Smooth muscle cell (in vitro differentiated cells): ENCODE measurements around the gene DEPDC5. TPM values are rescaled to one million over a fixed set of nuclear protein-coding genes. Genes with fewer than 3 reads are reported as not detected.
"Not testable (repeated sequence)": the region's sequence is repeated elsewhere in the genome, so short reads cannot be mapped to it uniquely, and the experiment has no call there.

Experiments
- DNase-seq: peaks from one replicate; lab custom pipeline; 2025; ENCODE audit not compliant: unreplicated experiment; lab: John Stamatoyannopoulos, UW
- H2AFZ ChIP-seq: fragments of 200-600 bp; sonication (generic); 2 replicates; pipeline ENCODE4 v1.6.0; 2016; ENCODE audit warnings: antibody characterized with exemption, low read depth, mild to moderate bottlenecking
- H3F3A ChIP-seq: fragments of 200-600 bp; sonication (generic); 2 replicates; pipeline ENCODE4 v1.6.0; 2017; ENCODE audit warnings: antibody characterized with exemption, low read depth
- H3K27ac ChIP-seq: fragments of 200-600 bp; sonication (generic); 2 replicates; pipeline ENCODE4 v1.5.1; 2016; ENCODE audit warnings: low read depth, mild to moderate bottlenecking
- H3K27me3 ChIP-seq: fragments of 200-600 bp; sonication (generic); 2 replicates; pipeline ENCODE4 v1.6.1; 2016; ENCODE audit warnings: low read depth, mild to moderate bottlenecking
- H3K36me3 ChIP-seq: fragments of 200-600 bp; sonication (generic); 2 replicates; pipeline ENCODE4 v1.5.1; 2016; ENCODE audit warnings: low read depth
- H3K4me1 ChIP-seq: fragments of 200-600 bp; sonication (generic); 2 replicates; pipeline ENCODE4 v1.5.1; 2016; ENCODE audit warnings: low read depth
- H3K4me2 ChIP-seq: fragments of 200-600 bp; sonication (generic); 2 replicates; pipeline ENCODE4 v1.6.0; 2016; ENCODE audit warnings: mild to moderate bottlenecking
- H3K4me3 ChIP-seq: fragments of 200-600 bp; sonication (generic); 2 replicates; pipeline ENCODE4 v1.5.1; 2016; ENCODE audit warnings: mild to moderate bottlenecking
- H3K79me2 ChIP-seq: fragments of 200-600 bp; sonication (generic); 2 replicates; pipeline ENCODE4 v1.6.0; 2016; ENCODE audit warnings: low read depth, mild to moderate bottlenecking
- H3K9ac ChIP-seq: fragments of 200-600 bp; sonication (generic); 2 replicates; pipeline ENCODE4 v1.6.0; 2016; ENCODE audit warnings: low read depth
- H3K9me3 ChIP-seq: fragments of 200-600 bp; sonication (generic); replicated peaks from 2 replicates; pipeline ENCODE4 v1.5.1; 2016; ENCODE audit warnings: low read depth
- H4K20me1 ChIP-seq: fragments of 200-600 bp; sonication (generic); 2 replicates; pipeline ENCODE4 v1.6.0; 2016; ENCODE audit warnings: low read depth
- WGBS: methylation state at CpG from one replicate; pipeline ENCODE4 v1.1.7; 2016; ENCODE audit warnings: low lambda C conversion rate; 5-methylcytosine and 5-hydroxymethylcytosine counted together
- polyA plus RNA-seq: library from polyadenylated mRNA; unstranded; fragments of >200 nt; fragmentation: Nextera tagmentation; extraction: Ambion mirVana; gene quantifications from 2 replicates; pipeline ENCODE4 v1.2.1, GENCODE V29; 2016
- total RNA-seq: library from RNA; depleted of rRNA; stranded (reverse); fragments of >200 nt; gene quantifications from 2 replicates; pipeline ENCODE4 v1.2.3, GENCODE V29; 2014
- TF ChIP-seq, protein P1 (sequence below): fragments of 200-600 bp; sonication (generic); IDR thresholded peaks from 2 replicates; pipeline ENCODE4 v1.5.1; 2017; ENCODE audit warnings: borderline replicate concordance, mild to moderate bottlenecking, antibody characterized with exemption; ENCODE audit not compliant: insufficient read depth, poor library complexity, severe bottlenecking

DEPDC5 gene
- total and polyA plus RNA-seq, 2 experiments from 2014 or later, result 8.5 to 11.6 TPM

DNA sequence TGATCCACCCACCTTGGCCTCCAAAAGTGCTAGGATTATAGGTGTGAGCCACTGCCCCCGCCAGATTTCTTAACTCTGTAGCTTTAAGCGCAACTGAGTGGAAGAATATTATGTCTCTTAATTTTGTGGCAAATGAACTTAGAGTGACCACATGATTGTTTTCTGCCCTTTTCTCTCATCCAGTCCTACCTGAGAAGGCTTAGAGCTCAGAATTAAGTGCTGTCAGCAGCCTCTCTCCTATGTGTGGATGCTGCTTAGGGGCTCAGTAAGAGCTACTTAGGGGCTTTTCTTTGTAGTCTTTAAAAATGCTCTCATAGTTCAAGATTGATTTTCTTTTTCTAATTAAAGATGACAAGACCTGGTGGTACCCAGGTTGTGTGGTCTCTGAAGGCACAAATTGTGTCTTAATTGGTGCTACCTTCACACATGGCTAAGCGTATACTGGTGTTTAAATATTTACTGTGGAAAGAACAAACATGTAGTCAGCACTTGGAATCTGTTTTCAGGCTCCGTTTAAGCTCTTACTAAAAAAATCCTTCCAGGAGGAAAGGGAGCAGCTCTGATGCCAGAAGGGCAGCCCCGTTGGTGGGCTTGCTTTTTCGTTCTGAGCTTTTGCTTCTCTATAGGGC, 59.3 kb downstream of the DEPDC5 start:
- TF ChIP-seq, protein P1, sequence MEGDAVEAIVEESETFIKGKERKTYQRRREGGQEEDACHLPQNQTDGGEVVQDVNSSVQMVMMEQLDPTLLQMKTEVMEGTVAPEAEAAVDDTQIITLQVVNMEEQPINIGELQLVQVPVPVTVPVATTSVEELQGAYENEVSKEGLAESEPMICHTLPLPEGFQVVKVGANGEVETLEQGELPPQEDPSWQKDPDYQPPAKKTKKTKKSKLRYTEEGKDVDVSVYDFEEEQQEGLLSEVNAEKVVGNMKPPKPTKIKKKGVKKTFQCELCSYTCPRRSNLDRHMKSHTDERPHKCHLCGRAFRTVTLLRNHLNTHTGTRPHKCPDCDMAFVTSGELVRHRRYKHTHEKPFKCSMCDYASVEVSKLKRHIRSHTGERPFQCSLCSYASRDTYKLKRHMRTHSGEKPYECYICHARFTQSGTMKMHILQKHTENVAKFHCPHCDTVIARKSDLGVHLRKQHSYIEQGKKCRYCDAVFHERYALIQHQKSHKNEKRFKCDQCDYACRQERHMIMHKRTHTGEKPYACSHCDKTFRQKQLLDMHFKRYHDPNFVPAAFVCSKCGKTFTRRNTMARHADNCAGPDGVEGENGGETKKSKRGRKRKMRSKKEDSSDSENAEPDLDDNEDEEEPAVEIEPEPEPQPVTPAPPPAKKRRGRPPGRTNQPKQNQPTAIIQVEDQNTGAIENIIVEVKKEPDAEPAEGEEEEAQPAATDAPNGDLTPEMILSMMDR, result no peak
- DNase-seq, result no peak
- Histone ChIP-seq H3K36me3 (peaks cover 19% of the 10 kb centered on the region), H3K4me2 (no peak overlapping the region), H3K4me3 (no peak overlapping the region), H3K4me1 (no peaks in the 10 kb centered on the region), H3K79me2 (no peaks in the 10 kb centered on the region), H3K27ac (no peak overlapping the region), H3K9me3 (no peaks in the 10 kb centered on the region), H3F3A (no peaks in the 10 kb centered on the region), H4K20me1 (no peaks in the 10 kb centered on the region), H3K27me3 (no peaks in the 10 kb centered on the region), H2AFZ (no peak overlapping the region), H3K9ac (no peak overlapping the region)
- 93% methylated on average over 6 of the region's 6 CpGs for WGBS

DNA sequence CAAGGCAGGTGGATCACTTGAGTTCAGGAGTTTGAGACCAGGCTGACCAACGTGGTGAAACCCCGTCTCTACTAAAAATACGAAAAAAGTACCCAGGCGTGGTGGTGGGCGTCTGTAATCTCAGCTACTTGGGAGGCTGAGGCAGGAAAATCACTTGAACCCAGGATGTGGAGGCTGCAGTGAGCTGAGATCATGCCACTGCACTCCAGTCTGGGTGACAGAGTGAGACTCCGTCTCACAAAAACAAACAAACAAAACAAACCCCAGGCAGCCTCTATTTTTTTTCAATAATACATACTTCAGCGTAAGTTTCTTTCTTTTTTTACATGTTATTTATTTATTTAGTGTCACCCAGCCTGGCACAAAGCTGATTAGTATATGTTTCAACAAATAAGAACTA, 60.1 kb downstream of the DEPDC5 start:
- H3K79me2 ChIP-seq, H4K20me1 ChIP-seq, H3K27me3 ChIP-seq, H2AFZ ChIP-seq, H3K4me3 ChIP-seq, H3K4me1 ChIP-seq, DNase-seq, H3K4me2 ChIP-seq, H3F3A ChIP-seq, H3K27ac ChIP-seq, H3K9me3 ChIP-seq, H3K9ac ChIP-seq: not testable (repeated sequence)
- H3K36me3 ChIP-seq, result peaks cover 19% of the 10 kb centered on the region
- 95% methylated on average over 7 of the region's 7 CpGs for WGBS

DNA sequence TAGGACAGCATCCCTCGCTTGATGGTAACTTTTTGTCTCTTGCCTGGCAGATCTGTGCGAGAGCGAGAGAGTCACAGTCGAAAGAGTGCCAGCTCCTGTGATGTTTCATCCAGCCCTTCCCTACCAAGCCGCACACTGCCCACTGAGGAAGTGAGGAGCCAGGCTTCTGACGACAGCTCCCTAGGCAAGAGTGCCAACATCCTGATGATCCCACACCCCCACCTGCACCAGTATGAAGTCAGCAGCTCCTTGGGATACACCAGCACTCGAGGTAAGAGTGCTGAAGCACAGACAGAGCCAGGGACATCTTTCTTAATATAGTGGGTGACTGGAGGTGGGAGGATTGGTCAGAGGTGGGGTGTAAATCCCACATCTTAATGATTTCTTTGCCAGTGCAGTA, 61.1 kb downstream of the DEPDC5 start:
- TF ChIP-seq, protein P1, result no peak
- H3K27me3 ChIP-seq, result no peaks in the 10 kb centered on the region
- no peaks in the 10 kb centered on the region for H3K4me1 ChIP-seq
- H3K4me3 ChIP-seq, result no peak overlapping the region
- H3K4me2 ChIP-seq, result no peak overlapping the region
- H3K79me2 ChIP-seq, result no peaks in the 10 kb centered on the region
- H3F3A ChIP-seq, result no peaks in the 10 kb centered on the region
- peaks cover 20% of the 10 kb centered on the region for H3K36me3 ChIP-seq
- no peaks in the 10 kb centered on the region for H4K20me1 ChIP-seq
- no peak overlapping the region for H3K9ac ChIP-seq
- no peak for DNase-seq
- no peaks in the 10 kb centered on the region for H3K9me3 ChIP-seq
- no peak overlapping the region for H2AFZ ChIP-seq
- 95% methylated on average over 7 of the region's 7 CpGs for WGBS
- no peak overlapping the region for H3K27ac ChIP-seq

DNA sequence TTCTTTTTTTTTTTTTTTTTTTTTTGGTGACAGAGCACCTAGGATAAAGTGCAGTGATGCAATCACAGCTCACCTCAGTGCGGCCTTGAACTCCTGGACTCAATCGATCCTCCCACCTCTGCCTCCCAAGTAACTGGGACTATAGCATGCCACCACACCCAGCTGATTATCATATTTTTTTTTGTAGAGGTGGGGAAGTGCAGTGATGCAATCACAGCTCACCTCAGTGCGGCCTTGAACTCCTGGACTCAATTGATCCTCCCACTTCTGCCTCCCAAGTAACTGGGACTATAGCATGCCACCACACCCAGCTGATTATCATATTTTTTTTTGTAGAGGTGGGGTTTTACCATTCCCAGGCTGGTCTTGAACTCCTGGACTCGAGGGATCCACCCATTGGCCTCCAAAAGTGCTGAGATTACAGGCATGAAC, 61.6 kb downstream of the DEPDC5 start:
- not testable (repeated sequence) for H3F3A ChIP-seq, H3K79me2 ChIP-seq, H3K9ac ChIP-seq, H3K4me1 ChIP-seq, H3K4me2 ChIP-seq, H3K27me3 ChIP-seq, DNase-seq, H3K27ac ChIP-seq, H4K20me1 ChIP-seq, H2AFZ ChIP-seq, H3K4me3 ChIP-seq, H3K9me3 ChIP-seq
- peaks cover 17% of the 10 kb centered on the region for H3K36me3 ChIP-seq
- 100% methylated on average over 4 of the region's 4 CpGs for WGBS

DNA sequence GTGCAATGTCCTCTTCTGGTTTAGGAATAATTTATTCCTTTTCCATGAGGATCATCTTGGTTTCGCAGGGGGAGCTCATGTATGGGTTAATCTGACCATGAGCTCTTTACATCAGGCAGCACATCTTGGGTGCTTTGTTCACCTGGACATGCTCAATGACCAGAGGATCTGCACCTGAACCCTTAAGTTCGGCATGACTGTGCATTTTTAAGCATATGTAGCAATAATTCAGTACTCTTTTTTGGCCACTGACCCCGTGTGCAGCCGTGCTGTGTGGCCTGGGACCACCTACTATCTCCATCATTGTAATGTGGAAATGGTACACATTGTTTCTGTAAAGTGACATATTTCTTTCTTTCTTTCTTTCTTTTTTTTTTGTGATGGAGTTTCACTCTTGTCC, 62.9 kb downstream of the DEPDC5 start:
- no peak for DNase-seq
- peaks cover 19% of the 10 kb centered on the region for H3K36me3 ChIP-seq

More for the DNA sequence above, 62.9 kb downstream of the DEPDC5 start:
- no peak overlapping the region for H2AFZ ChIP-seq
- no peak overlapping the region for H3K27ac ChIP-seq
- no peak overlapping the region for H3K4me3 ChIP-seq
- WGBS, result 100% methylated on average over 4 of the region's 4 CpGs
- no peaks in the 10 kb centered on the region for H4K20me1 ChIP-seq
- H3K27me3 ChIP-seq, result no peaks in the 10 kb centered on the region
- no peak overlapping the region for H3K9ac ChIP-seq
- no peaks in the 10 kb centered on the region for H3K4me1 ChIP-seq
- H3K4me2 ChIP-seq, result no peak overlapping the region
- no peaks in the 10 kb centered on the region for H3K79me2 ChIP-seq
- no peaks in the 10 kb centered on the region for H3F3A ChIP-seq
- H3K9me3 ChIP-seq, result no peaks in the 10 kb centered on the region
- TF ChIP-seq, protein P1, result no peak
